HG02970 (cell line): Measurements from ENCODE around the gene IREB2.
"Not testable (repeated sequence)": the region's sequence is repeated elsewhere in the genome, so short reads cannot be mapped to it uniquely, and the experiment has no call there.

Source experiments
- ATAC-seq: cut with Tn5 transposase; IDR thresholded peaks from one replicate; pipeline ENCODE4 v1.9.1; 2021; ENCODE audit warnings: mild to moderate bottlenecking, moderate library complexity, moderate number of reproducible peaks; ENCODE audit not compliant: unreplicated experiment, low FRiP score

The IREB2 gene, protein sequence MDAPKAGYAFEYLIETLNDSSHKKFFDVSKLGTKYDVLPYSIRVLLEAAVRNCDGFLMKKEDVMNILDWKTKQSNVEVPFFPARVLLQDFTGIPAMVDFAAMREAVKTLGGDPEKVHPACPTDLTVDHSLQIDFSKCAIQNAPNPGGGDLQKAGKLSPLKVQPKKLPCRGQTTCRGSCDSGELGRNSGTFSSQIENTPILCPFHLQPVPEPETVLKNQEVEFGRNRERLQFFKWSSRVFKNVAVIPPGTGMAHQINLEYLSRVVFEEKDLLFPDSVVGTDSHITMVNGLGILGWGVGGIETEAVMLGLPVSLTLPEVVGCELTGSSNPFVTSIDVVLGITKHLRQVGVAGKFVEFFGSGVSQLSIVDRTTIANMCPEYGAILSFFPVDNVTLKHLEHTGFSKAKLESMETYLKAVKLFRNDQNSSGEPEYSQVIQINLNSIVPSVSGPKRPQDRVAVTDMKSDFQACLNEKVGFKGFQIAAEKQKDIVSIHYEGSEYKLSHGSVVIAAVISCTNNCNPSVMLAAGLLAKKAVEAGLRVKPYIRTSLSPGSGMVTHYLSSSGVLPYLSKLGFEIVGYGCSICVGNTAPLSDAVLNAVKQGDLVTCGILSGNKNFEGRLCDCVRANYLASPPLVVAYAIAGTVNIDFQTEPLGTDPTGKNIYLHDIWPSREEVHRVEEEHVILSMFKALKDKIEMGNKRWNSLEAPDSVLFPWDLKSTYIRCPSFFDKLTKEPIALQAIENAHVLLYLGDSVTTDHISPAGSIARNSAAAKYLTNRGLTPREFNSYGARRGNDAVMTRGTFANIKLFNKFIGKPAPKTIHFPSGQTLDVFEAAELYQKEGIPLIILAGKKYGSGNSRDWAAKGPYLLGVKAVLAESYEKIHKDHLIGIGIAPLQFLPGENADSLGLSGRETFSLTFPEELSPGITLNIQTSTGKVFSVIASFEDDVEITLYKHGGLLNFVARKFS

DNA sequence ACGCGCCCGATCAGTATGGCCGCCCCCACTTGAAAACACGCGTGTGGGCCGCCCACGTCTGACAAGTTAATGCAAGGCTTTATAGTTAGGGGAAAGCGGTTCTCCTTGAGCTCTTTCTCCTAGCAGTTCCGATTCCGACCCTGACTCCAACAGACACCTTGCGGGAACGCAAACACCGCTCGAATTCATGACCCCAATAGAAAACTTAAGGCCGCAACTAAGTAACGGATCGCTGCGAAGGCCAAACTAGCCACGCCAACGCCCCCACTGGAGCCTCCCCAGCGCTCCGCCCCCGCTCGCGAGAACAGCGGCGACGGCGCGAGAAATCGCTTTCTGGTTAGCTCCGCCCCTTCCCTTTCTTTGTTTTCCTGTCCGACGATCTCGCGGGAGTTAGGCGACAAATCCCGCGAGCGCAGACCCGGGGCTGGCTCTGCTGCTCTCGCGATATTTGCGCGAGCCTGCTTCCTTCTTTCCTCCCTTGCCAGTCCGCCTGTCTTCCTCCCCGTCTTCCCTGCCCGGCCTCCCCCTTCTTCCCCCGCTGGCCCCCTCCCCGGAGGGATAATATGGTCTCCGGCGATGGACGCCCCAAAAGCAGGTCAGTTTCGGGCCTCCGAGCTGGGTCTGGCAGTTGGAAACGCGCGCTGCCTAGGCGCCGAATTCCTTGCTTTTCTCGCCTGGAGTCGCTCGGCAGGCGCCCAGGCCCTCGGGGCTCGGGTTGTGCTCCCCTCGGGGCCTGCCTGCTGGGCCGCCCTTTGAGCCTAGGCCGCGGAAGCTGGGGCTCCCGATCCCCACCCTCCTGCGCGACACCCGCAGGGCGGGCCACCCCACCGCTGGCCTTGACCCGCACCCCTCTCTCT is at the start of gene IREB2:
IREB2 (plus strand) TSS at position 455 of the 857 bp plus-strand sequence; CDS start at position 577, 122 bp downstream.
- ATAC-seq, result peak; percentile 87

DNA sequence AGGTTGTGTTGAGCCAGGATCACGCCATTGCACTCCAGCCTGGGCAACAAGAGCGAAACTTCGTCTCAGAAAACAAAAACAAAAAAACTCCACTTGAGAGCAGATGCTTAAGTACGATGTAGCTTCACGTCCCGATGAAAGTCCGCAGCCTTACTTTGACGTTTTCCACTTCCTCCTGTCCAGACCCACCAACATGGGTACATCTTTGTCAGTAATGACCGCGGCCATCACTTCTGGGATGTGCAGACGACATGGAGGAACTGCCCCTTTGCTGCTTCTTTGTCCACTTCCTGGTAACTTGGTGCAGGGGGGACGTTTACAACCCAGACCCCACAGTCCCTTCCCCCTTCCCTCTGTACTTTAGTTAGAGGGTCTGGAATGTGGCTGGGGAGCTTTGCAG is 49.2 kb upstream of the IREB2 start:
- no peak for ATAC-seq

DNA sequence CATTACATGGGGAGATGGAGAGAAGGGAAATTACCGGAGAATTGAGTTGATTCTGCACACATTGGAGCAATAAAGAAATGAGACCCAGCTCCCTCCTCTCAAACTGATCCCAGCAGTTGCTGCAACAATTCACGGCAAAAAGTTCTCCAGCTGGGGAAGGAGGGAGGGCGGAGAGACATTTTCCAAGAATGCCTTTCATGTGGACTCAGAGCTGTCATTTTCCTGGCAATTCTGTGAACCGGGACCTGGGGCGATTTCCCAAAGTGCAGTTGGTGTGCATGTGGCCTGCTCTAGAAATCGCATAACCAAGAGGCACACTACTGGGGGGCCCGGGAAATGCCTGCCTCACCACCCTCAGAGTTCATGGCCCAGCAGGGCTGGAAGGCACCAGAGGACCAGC is 48.7 kb upstream of the IREB2 start:
- ATAC-seq, result no peak

DNA sequence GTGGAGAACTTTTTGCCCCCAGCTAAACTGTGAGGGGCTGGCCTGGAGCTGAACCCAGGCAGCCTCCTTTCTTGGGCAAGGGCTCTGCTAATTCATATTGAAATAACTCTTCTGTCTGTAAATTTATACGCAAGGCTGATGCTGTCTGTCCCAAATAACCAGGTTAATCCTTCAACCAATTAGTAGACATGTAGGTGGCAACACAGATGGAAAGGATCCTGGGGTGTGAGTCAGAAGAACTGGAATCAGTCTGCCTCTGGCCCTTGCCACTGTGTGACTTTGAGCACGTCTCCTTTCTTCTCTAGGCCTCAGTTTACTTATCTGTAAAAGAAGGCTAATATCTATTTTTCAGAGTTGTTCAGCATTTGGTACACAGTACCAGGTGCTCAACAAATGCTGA is 48.3 kb upstream of the IREB2 start:
- no peak for ATAC-seq

DNA sequence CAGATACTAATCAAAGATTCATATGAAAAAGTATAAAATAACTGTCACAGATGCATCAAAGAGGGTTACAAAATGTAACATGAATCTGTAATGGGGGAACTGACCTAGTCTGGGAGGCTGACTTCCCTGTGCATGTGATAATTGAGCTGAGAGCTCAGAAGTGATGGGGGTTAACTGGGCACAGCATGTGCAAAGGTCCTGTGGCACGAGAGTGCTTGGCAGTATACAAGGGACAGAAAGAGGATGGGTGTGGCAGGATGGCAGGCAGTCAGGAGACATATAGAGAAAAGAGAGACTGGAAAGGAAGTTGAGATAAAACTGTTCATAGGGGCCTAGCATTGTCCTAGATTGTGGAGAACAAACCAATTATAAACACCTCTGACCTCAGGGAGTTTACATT is 47.8 kb upstream of the IREB2 start:
- ATAC-seq, result no peak

DNA sequence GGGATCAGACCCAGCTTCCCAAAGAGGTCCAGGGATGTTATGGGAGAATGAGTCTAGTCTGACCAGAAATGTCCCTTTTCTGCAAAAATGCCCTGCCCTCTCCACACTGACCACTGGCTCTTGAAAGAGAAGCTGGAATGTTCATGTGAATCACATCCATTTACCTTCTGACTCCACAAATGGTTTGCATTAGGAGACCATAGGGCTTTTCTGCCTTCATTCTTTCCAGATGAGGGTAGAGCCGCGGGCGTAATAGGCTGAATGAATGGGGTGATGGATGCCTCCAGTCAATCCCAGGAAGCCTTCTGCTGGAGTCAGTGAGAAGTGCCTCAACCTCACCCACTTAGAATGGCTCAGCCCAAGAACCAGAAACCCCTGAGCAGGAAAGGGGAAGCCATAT is 47.2 kb upstream of the IREB2 start:
- no peak for ATAC-seq

DNA sequence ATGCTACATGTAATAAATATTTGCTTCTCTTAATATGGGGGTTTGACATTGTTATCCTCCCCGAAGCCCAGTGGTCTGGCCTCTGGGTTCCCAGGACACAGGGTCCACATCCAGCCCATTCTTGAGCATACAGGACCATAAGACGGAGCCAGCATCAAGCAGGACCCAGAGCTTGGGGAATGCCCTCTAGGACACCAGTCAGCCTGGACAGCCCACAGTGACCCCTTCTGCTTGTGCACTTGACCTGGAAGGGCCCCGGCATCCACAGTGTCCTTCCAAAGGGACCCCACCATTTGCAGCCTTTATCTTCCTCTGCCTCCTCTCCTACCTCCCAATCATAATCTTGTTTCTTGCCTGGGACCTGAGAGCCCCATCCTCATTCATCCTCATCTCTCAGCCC is 46.2 kb upstream of the IREB2 start:
- ATAC-seq, result no peak

DNA sequence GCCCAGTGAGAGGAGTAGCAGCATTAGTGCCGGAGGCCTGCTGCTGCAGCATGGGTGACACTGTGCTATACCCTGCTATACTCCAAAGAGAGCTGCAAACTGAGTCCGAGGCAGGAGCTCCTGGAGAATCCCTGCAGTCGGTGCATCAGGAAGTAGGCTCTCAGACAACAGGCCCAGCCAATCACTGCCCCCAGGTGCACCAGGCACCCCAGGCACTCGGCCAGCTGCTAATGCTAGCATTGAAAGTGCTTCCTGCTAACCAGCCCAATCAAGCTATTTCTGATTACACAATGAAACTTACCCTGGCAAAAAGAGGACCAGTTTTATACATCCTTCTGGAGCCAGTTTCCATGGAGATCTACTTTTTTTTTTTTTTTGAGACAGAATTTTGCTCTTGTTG is 45.6 kb upstream of the IREB2 start:
- no peak for ATAC-seq

DNA sequence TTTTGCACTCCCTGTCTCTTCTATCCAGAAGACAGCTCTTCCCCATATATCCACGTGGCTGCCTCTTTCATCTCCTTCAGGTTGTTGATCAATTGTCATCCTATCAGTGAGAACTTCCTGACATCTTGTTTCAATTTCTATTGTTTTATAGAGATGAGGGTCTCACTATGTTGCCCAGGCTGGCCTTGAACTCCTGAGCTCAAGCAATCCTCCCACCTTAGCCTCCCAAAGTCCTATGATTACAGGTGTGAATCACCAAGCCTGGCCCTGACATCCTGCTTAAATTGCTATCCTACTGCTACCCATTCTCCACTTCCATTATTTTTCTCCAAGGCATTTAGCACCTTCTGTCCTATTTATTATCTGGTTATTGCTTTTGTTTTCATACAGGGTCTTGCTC is 44.9 kb upstream of the IREB2 start:
- no peak for ATAC-seq

DNA sequence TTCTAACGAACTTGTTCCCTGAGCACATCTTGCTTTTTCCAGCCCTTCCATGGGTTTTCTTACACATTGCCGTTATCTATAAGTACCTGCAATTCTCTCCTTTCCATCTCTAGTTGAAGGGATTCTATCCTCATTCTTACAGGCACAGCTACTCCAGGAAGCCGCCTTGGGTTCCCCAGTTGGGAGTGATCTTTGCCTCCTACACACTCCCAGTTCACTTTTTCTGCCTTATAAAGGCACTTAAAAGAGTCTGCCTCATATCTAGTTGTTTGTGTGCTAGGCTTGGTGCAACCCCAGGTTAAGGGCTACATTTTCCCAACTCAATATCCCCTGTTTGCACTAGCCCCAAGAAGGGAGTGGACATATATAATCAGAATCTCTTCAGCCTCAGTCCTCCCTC is 44.0 kb upstream of the IREB2 start:
- ATAC-seq, result no peak

DNA sequence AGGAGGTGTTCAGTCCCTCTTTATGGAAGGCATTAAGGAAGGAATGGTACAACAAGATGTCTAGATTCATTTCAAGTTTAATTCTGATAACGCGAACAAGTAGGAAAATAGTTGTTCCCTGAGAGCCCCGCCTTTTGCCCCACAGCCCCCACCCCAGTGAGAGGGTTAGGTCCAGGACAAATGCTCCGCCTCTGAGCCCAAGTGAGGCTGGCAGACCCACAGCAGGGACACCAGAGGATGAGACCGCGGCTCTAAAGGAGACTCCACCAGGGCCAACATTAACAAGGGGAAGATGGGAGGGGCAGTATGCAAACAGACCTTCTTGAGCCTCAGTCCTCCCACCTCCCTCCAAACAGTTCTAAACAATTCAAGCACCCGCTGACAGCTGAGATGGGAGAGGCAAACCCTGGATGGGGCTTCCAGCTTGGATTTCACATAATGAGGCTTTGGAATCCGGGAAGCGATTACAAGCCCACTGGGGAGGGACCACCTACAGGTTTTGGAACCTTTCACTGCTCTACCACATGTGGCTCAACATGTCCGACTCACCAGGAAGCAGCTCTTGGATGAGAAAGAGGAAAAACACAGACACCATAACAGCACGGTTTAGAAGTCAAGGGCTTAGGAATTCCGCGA is 42.9 kb upstream of the IREB2 start:
- ATAC-seq, result no peak

DNA sequence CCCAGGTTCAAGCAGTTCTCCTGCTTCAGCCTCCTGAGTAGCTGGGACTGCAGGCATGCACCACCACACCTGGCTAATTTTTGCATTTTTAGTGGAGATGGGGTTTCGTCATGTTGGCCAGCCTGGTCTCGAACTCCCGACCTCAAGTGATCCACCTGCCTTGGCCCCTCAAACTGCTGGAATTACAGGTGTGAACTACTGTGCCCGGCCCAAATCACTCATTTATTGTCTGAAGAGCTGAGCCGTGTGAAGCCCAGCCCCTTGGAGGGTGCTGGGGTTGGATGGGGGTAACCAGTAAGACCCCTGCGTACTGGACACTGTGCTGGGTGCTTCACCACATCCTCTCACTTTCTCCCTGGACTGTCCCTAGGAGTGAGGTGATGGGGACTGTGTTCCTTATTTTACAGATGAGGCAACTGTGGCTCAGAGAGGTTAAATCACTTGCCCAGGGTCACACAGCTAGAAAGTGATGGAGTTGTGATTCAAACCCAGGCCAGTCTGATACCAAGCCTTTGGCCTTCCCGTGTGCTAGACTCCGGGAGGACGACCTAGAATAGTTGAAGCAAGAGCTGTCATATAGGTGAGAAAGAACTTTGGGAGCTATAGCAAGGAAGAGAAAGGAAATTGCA is 41.7 kb upstream of the IREB2 start:
- ATAC-seq, result no peak

DNA sequence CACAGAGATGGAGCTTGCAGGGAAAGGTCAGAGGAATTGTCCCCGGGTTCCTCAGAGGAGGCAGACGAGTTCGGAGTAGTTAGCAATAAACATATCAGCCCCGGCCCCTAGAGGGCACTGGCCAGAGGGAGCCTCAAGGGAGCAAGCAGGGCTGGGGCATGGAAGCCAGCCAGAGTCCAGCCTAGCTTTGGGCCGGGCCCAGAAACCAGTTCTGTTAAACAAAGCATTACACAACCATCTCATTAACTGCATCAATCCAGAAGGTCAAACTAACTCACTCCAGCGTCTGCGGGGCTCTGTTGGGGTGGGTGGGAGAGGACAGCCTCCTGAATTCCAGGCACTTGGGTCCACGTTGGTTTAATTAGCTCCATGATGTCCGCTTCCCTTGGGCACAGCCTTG is 41.0 kb upstream of the IREB2 start:
- no peak for ATAC-seq

DNA sequence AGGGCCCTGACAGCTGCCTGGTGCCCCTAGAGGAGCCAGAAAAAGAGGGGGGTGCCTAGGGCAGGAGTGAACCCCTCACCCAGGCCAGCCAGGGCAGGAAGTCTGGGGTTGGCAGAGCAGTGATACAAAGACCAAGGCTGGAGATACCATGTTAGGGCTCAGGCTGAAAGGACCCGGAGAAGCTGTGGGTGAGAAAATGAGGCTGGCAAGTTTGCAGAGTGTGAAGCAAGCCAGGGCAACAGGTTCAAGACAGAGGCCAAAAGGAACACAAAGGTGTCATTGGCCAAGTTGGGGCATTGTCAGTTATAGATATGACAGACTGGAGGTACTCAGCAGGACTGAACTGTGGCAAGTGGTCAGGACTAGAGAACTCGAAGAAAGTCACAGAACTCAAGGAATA is 40.6 kb upstream of the IREB2 start:
- no peak for ATAC-seq

DNA sequence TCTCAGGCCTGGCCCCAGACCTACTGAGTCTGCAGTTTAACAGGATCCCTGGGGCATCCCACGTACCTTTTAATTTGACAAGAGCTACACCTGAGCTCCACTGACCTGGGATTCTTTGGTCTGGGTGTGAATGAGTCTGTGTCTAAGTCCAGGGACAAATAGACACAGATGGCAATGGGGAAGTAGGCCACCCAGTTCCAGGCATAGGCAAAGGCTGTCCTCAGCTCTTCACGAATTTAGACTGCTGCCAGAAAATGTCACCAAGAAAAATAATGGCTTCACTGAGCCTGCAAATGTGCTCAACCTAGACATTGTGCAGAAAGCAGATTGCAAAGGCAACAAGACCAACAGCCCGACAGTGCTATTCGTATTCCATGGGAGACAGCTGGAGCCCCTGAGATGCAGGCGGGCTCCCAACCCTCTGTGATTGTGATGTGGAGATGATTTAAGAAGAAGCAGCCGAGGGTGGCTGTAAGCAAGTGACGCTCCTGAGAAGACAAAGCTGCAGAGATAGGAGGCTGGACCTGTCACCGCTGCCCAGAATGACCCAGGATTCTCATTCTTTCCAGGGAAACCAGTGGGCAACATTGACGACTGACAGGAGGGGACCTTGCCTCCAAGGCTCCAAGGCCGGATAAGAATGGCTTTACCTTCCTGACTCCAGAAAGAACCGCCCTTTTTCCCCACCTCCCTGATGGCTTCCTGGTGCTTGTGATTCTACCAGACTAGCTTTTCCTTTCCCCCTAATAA is 39.8 kb upstream of the IREB2 start:
- ATAC-seq, result no peak

DNA sequence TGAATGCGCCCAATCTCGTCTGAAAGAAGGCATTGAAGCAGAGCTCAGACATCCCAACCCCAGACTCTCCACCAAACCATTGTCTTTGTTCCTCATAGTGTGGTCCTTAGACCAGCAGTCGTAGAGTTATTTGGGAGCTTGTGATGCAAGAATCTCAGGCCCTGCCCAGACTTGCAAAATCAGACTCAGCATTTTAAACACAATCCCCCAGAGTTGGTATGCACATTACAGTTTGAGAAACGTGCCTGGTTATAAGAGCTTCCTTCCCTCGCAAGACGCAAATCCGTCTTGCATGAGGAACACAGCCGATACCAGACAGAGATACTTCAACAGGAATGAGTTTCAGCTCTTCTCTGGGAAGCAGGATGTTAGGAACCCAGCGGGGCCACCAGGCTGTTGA is 38.9 kb upstream of the IREB2 start:
- no peak for ATAC-seq

DNA sequence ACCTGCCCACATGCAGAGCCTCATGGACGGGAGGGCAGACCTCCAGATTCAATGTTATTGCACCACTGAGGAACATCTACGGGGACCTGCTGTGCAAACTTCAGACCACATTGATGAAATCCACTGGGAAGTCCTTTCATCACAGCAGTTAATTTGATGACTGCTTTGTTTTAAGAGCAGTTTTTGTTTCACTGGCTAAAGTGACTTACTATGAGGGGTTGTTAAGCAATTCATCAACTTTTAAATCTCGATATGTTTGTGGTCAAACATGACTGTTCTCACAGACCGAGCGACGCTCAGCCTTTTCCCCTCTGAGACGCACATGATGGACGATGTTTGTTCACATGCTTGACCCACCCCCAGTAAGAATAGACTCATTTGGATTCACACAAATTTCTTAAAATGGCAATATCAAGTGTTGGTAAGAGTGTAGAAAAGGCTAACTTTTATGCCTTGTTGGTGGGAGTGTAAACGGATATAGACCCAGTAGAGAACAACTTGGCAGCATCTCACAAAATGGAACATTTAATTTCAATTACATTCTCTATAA is 35.9 kb upstream of the IREB2 start:
- ATAC-seq, result no peak

DNA sequence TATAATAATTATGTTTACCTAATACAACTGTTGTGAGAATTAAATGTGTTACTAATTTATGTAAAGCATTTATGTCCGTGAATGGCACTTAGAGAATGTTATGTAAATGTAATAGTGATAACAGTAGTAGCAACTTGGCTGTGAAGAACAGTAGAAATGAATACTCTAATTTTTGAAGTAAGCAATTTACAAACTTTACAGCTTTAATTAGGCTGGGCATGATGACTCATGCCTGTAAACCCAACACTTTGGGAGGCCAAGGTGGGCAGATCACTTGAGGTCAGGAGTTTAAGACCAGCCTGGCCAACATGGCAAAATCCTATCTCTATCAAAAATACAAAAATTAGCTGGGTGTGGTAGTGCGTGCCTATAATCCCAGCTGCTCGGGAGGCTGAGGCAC is 33.9 kb upstream of the IREB2 start:
- no peak for ATAC-seq

DNA sequence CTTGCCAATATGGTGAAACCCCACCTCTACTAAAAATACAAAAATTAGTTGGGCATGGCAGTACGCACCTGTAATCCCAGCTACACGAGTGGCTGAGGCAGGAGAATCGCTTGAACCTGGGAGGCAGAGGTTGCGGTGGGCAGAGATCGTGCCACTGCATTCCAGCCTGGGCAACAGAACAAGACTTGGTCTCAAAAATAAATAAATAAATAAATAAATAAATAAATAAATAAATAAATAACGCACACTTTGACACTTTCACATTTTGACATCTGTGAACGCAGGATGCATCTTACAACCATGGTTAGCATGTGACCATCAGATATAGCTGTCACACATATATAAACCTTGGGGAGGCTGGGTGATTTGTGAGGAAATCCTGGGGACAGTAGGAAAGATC is 33.2 kb upstream of the IREB2 start:
- not testable (repeated sequence) for ATAC-seq
